ENCODE data around the gene TMEM37.

DNA sequence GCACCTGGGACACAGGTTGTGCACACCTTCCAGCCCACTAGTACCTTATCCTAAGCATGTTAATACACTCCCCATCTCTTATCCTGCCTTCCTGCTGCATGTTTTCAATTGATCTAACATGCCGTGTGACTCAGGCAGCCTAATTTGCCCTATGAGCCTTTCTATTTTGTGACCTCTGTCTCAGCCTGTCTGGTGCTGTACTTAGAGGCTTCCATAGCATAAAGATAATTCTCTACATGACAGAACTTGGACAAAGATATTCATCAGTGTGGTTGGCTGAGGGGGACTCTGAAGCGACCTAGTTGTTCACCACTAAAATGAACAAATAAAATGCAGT is 8.6 kb upstream of the TMEM37 start:
- TF ChIP-seq ELF4 (CRISPR knock-in tag; IDR thresholded peaks at IDR 0.05) (no peak), ZFPM2 (CRISPR knock-in tag; IDR thresholded peaks at IDR 0.05) (no peak), DPF2 (IDR thresholded peaks at IDR 0.05) (no peak), HDAC2 (IDR thresholded peaks at IDR 0.05) (no peak), GATA2 (CRISPR knock-in tag; IDR thresholded peaks at IDR 0.05) (no peak), ETV6 (IDR thresholded peaks at IDR 0.05; ENCODE audit: borderline replicate concordance in 1 of 2, low read depth in 2 of 2, low read length in 1 of 2) (no peak), ETV6 (CRISPR knock-in tag; IDR thresholded peaks at IDR 0.05; ENCODE audit: borderline replicate concordance) (no peak), ETV1 (tag; conservative IDR thresholded peaks at IDR 0.05; ENCODE audit: low read depth) (no peak), TCF7L2 (IDR thresholded peaks at IDR 0.05; ENCODE audit: low read depth, low read length) (no peak)

All from K562 (cell line).